SJCRH30 (cell line): ENCODE results near the gene GALM. TPM values are rescaled to one million over a fixed set of nuclear protein-coding genes. Genes with fewer than 3 reads are reported as not detected.
"Not testable (repeated sequence)": the region's sequence is repeated elsewhere in the genome, so short reads cannot be mapped to it uniquely, and the experiment has no call there.

Experiments
- DNase-seq, 2 experiments: peaks; one replicate each; pipeline ENCODE4 v3.0.0-alpha.2; 2015 to 2020
- H3K27ac ChIP-seq: fragments of 250-450 bp; sonication (Bioruptor Pico); 2 replicates; pipeline ENCODE4 v1.5.1; 2020; ENCODE audit warnings: mild to moderate bottlenecking, moderate library complexity
- H3K27me3 ChIP-seq: fragments of 250-450 bp; sonication (Bioruptor Pico); 2 replicates; pipeline ENCODE4 v1.5.1; 2020; ENCODE audit warnings: mild to moderate bottlenecking, moderate library complexity
- H3K36me3 ChIP-seq: fragments of 250-450 bp; sonication (Bioruptor Pico); 2 replicates; pipeline ENCODE4 v1.5.1; 2020; ENCODE audit warnings: mild to moderate bottlenecking, moderate library complexity
- H3K4me1 ChIP-seq: fragments of 250-450 bp; sonication (Bioruptor Pico); 2 replicates; pipeline ENCODE4 v1.5.1; 2020; ENCODE audit warnings: mild to moderate bottlenecking, moderate library complexity
- H3K4me3 ChIP-seq: fragments of 250-450 bp; sonication (Bioruptor Pico); 2 replicates; pipeline ENCODE4 v1.5.1; 2020; ENCODE audit warnings: mild to moderate bottlenecking, moderate library complexity
- H3K9me3 ChIP-seq: fragments of 250-450 bp; sonication (Bioruptor Pico); replicated peaks from 2 replicates; pipeline ENCODE4 v1.5.1; 2020; ENCODE audit warnings: mild to moderate bottlenecking, moderate library complexity
- total RNA-seq: library from RNA; depleted of rRNA; stranded (reverse); fragments of >200 nt; shearing (Covaris generic); gene quantifications from 2 replicates; pipeline ENCODE4 v1.2.3, GENCODE V29; 2014

Gene GALM
- total RNA-seq, 1 experiment from 2014 or later = 19.6 TPM

GRCh38 chr2:38727661-38728060 is 61.7 kb downstream of the GALM start:
- H3K9me3 ChIP-seq = no peaks in the 10 kb centered on the region
- H3K27ac ChIP-seq = no peak overlapping the region
- H3K4me1 ChIP-seq = peaks cover 12% of the 10 kb centered on the region
- H3K36me3 ChIP-seq = peaks cover 17% of the 10 kb centered on the region
- no peaks in the 10 kb centered on the region for H3K27me3 ChIP-seq
- H3K4me3 ChIP-seq = no peak overlapping the region
- DNase-seq = no peak

- no peak overlapping the region for H3K27ac ChIP-seq
- H3K4me1 ChIP-seq = peaks cover 2% of the 10 kb centered on the region; the same call in 1 of the 2 replicates
- DNase-seq = no peak
- peaks cover 26% of the 10 kb centered on the region for H3K36me3 ChIP-seq
- no peaks in the 10 kb centered on the region for H3K27me3 ChIP-seq
- no peaks in the 10 kb centered on the region for H3K9me3 ChIP-seq
- no peak overlapping the region for H3K4me3 ChIP-seq
Observed at GRCh38 chr2:38728694-38729093, 62.8 kb downstream of the GALM start.

GRCh38 chr2:38731090-38731489 is 65.2 kb downstream of the GALM start:
- H3K9me3 ChIP-seq = no peaks in the 10 kb centered on the region
- no peaks in the 10 kb centered on the region for H3K4me1 ChIP-seq
- H3K36me3 ChIP-seq = peaks cover 35% of the 10 kb centered on the region
- H3K27ac ChIP-seq = no peak overlapping the region
- no peak overlapping the region for H3K4me3 ChIP-seq
- DNase-seq = no peak
- no peaks in the 10 kb centered on the region for H3K27me3 ChIP-seq

- no peak overlapping the region for H3K4me3 ChIP-seq
Observed at GRCh38 chr2:38731684-38732221, 65.8 kb downstream of the GALM start.

GRCh38 chr2:38733300-38733971 is 67.5 kb downstream of the GALM start:
- no peaks in the 10 kb centered on the region for H3K27me3 ChIP-seq
- no peak overlapping the region for H3K4me3 ChIP-seq
- no peak overlapping the region for H3K27ac ChIP-seq
- H3K4me1 ChIP-seq = no peaks in the 10 kb centered on the region
- no peaks in the 10 kb centered on the region for H3K9me3 ChIP-seq
- no peak for DNase-seq
- H3K36me3 ChIP-seq = peaks cover 59% of the 10 kb centered on the region

More at GRCh38 chr2:38731684-38732221, 65.8 kb downstream of the GALM start:
- H3K27ac ChIP-seq = no peak overlapping the region
- peaks cover 42% of the 10 kb centered on the region for H3K36me3 ChIP-seq
- no peaks in the 10 kb centered on the region for H3K4me1 ChIP-seq
- no peaks in the 10 kb centered on the region for H3K9me3 ChIP-seq
- H3K27me3 ChIP-seq = no peaks in the 10 kb centered on the region
- DNase-seq = no peak

- H3K27me3 ChIP-seq = no peaks in the 10 kb centered on the region
- H3K4me3 ChIP-seq = no peak overlapping the region
- H3K4me1 ChIP-seq = no peaks in the 10 kb centered on the region
- peaks cover 64% of the 10 kb centered on the region for H3K36me3 ChIP-seq
- DNase-seq = no peak
- H3K9me3 ChIP-seq = 0 out of 2 replicates have a peak, but pooled peaks cover under 1% of the 10 kb centered on the region
- H3K27ac ChIP-seq = no peak overlapping the region
Observed at GRCh38 chr2:38734299-38735058, 68.6 kb downstream of the GALM start.

GRCh38 chr2:38735999-38736320 is 70.0 kb downstream of the GALM start:
- no peaks in the 10 kb centered on the region for H3K4me1 ChIP-seq
- H3K27me3 ChIP-seq = no peaks in the 10 kb centered on the region
- DNase-seq = no peak
- H3K4me3 ChIP-seq = no peak overlapping the region
- peaks cover 68% of the 10 kb centered on the region for H3K36me3 ChIP-seq
- no peak overlapping the region for H3K27ac ChIP-seq
- H3K9me3 ChIP-seq = 0 out of 2 replicates have a peak, but pooled peaks cover 4% of the 10 kb centered on the region

GRCh38 chr2:38737000-38737698 is 71.2 kb downstream of the GALM start:
- not testable (repeated sequence) for H3K27ac ChIP-seq, H3K9me3 ChIP-seq, DNase-seq, H3K4me3 ChIP-seq, H3K4me1 ChIP-seq, H3K27me3 ChIP-seq
- peaks cover 78% of the 10 kb centered on the region for H3K36me3 ChIP-seq

GRCh38 chr2:38737925-38738324 is 72.0 kb downstream of the GALM start:
- no peak overlapping the region for H3K4me3 ChIP-seq
- DNase-seq = no peak
- H3K9me3 ChIP-seq = 0 out of 2 replicates have a peak, but pooled peaks cover 4% of the 10 kb centered on the region
- no peaks in the 10 kb centered on the region for H3K4me1 ChIP-seq
- peaks cover 81% of the 10 kb centered on the region for H3K36me3 ChIP-seq
- H3K27me3 ChIP-seq = no peaks in the 10 kb centered on the region
- no peak overlapping the region for H3K27ac ChIP-seq

GRCh38 chr2:38739524-38739923 is 73.6 kb downstream of the GALM start:
- no peak overlapping the region for H3K4me3 ChIP-seq
- H3K27ac ChIP-seq = no peak overlapping the region
- H3K36me3 ChIP-seq = peaks cover 85% of the 10 kb centered on the region
- no peak for DNase-seq
- no peaks in the 10 kb centered on the region for H3K27me3 ChIP-seq
- no peaks in the 10 kb centered on the region for H3K4me1 ChIP-seq
- 0 out of 2 replicates have a peak, but pooled peaks cover 4% of the 10 kb centered on the region for H3K9me3 ChIP-seq

- H3K27ac ChIP-seq = no peak overlapping the region
- peaks cover 95% of the 10 kb centered on the region for H3K36me3 ChIP-seq
- peak in 1 of 2 experiments; percentile 71 for DNase-seq
- H3K4me1 ChIP-seq = no peaks in the 10 kb centered on the region; the same call in 1 of the 2 replicates
- H3K9me3 ChIP-seq = 0 out of 2 replicates have a peak, but pooled peaks cover 4% of the 10 kb centered on the region
- H3K4me3 ChIP-seq = no peak overlapping the region
- H3K27me3 ChIP-seq = no peaks in the 10 kb centered on the region
Observed at GRCh38 chr2:38740851-38741731, 75.2 kb downstream of the GALM start.

GRCh38 chr2:38742797-38743559 is 77.1 kb downstream of the GALM start:
- no peaks in the 10 kb centered on the region for H3K27me3 ChIP-seq
- H3K4me3 ChIP-seq = no peak overlapping the region
- 0 out of 2 replicates have a peak, but pooled peaks cover 4% of the 10 kb centered on the region for H3K9me3 ChIP-seq
- no peak overlapping the region for H3K27ac ChIP-seq
- peaks cover 95% of the 10 kb centered on the region for H3K36me3 ChIP-seq
- no peak for DNase-seq
- H3K4me1 ChIP-seq = peaks cover 9% of the 10 kb centered on the region

GRCh38 chr2:38743672-38744398 is 77.9 kb downstream of the GALM start:
- Histone ChIP-seq H3K27ac (no peak overlapping the region), H3K9me3 (0 out of 2 replicates have a peak, but pooled peaks cover 4% of the 10 kb centered on the region), H3K4me1 (peaks cover 14% of the 10 kb centered on the region), H3K27me3 (no peaks in the 10 kb centered on the region), H3K36me3 (peaks cover 97% of the 10 kb centered on the region), H3K4me3 (no peak overlapping the region)
- DNase-seq = no peak
